ENCODE data around the gene METTL8. TPM values are rescaled to one million over a fixed set of nuclear protein-coding genes. Genes with fewer than 3 reads are reported as not detected.

METTL8 gene
- total and polyA plus RNA-seq, 2 of the 13 experiments (the other 11 are each of a cell fraction or from before 2014, with no cell fraction given) = 18.6 to 68.2 TPM

DNA sequence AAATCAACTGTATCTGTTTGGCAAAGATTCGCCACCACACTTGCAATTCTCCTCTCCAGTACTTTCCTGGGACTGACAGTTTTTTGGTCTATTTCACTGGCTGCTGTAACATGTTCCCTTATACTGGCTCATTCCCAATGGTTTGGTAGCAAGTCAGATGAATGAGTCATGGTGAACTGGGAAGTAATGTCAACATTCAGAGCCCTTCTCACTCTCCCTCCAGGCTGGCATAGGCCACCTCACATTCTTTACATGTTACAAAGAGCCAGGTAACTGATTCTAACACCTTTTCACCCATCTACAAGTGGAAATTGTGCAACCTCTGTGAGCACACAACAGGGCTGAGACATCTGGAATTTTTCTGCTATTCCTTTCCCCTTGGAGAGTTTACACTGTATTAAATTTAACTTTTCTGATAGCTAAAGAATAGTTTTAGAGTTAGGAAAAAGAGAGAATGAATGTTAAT lies 161.8 kb downstream of the METTL8 start (continued):
- TF ChIP-seq, protein P1, sequence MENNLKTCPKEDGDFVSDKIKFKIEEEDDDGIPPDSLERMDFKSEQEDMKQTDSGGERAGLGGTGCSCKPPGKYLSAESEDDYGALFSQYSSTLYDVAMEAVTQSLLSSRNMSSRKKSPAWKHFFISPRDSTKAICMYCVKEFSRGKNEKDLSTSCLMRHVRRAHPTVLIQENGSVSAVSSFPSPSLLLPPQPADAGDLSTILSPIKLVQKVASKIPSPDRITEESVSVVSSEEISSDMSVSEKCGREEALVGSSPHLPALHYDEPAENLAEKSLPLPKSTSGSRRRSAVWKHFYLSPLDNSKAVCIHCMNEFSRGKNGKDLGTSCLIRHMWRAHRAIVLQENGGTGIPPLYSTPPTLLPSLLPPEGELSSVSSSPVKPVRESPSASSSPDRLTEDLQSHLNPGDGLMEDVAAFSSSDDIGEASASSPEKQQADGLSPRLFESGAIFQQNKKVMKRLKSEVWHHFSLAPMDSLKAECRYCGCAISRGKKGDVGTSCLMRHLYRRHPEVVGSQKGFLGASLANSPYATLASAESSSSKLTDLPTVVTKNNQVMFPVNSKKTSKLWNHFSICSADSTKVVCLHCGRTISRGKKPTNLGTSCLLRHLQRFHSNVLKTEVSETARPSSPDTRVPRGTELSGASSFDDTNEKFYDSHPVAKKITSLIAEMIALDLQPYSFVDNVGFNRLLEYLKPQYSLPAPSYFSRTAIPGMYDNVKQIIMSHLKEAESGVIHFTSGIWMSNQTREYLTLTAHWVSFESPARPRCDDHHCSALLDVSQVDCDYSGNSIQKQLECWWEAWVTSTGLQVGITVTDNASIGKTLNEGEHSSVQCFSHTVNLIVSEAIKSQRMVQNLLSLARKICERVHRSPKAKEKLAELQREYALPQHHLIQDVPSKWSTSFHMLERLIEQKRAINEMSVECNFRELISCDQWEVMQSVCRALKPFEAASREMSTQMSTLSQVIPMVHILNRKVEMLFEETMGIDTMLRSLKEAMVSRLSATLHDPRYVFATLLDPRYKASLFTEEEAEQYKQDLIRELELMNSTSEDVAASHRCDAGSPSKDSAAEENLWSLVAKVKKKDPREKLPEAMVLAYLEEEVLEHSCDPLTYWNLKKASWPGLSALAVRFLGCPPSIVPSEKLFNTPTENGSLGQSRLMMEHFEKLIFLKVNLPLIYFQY (CRISPR knock-in tag; IDR thresholded peaks at IDR 0.05; ENCODE audit: borderline replicate concordance) = no peak
- peak; percentile 61; the same call in 1 of the 2 replicates for TF ChIP-seq FOSL1 (CRISPR knock-in tag; IDR thresholded peaks at IDR 0.05; ENCODE audit: borderline replicate concordance)
- TF ChIP-seq CBX2 (IDR thresholded peaks at IDR 0.05; ENCODE audit: low read depth, low read length) = no peak
- TF ChIP-seq CBX2 (CRISPR knock-in tag; IDR thresholded peaks at IDR 0.05; ENCODE audit: low read depth) = no peak
- TF ChIP-seq, protein P2, sequence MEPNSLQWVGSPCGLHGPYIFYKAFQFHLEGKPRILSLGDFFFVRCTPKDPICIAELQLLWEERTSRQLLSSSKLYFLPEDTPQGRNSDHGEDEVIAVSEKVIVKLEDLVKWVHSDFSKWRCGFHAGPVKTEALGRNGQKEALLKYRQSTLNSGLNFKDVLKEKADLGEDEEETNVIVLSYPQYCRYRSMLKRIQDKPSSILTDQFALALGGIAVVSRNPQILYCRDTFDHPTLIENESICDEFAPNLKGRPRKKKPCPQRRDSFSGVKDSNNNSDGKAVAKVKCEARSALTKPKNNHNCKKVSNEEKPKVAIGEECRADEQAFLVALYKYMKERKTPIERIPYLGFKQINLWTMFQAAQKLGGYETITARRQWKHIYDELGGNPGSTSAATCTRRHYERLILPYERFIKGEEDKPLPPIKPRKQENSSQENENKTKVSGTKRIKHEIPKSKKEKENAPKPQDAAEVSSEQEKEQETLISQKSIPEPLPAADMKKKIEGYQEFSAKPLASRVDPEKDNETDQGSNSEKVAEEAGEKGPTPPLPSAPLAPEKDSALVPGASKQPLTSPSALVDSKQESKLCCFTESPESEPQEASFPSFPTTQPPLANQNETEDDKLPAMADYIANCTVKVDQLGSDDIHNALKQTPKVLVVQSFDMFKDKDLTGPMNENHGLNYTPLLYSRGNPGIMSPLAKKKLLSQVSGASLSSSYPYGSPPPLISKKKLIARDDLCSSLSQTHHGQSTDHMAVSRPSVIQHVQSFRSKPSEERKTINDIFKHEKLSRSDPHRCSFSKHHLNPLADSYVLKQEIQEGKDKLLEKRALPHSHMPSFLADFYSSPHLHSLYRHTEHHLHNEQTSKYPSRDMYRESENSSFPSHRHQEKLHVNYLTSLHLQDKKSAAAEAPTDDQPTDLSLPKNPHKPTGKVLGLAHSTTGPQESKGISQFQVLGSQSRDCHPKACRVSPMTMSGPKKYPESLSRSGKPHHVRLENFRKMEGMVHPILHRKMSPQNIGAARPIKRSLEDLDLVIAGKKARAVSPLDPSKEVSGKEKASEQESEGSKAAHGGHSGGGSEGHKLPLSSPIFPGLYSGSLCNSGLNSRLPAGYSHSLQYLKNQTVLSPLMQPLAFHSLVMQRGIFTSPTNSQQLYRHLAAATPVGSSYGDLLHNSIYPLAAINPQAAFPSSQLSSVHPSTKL (CRISPR knock-in tag; IDR thresholded peaks at IDR 0.05) = peak; percentile 74
- TF ChIP-seq ARNT (IDR thresholded peaks at IDR 0.05) = no peak
- TF ChIP-seq TBX3 (IDR thresholded peaks at IDR 0.05; ENCODE audit: borderline replicate concordance) = peak; percentile 85; the same call in 1 of the 2 replicates
- peak; percentile 77 for TF ChIP-seq CEBPG (CRISPR knock-in tag; IDR thresholded peaks at IDR 0.05)
- TF ChIP-seq KAT8 (CRISPR knock-in tag; IDR thresholded peaks at IDR 0.05) = peak; percentile 34; the same call in 1 of the 2 replicates
- no peak for TF ChIP-seq ATF7-NPFF (CRISPR knock-in tag; IDR thresholded peaks at IDR 0.05; ENCODE audit: low read depth)
- no peak for TF ChIP-seq TAF1 (CRISPR knock-in tag; IDR thresholded peaks at IDR 0.05)
- TF ChIP-seq, protein P3, sequence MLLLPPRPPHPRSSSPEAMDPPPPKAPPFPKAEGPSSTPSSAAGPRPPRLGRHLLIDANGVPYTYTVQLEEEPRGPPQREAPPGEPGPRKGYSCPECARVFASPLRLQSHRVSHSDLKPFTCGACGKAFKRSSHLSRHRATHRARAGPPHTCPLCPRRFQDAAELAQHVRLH (CRISPR knock-in tag; IDR thresholded peaks at IDR 0.05; ENCODE audit: borderline replicate concordance, low read depth) = no peak
- TF ChIP-seq KAT2B (IDR thresholded peaks at IDR 0.05; ENCODE audit: borderline replicate concordance, low read depth, low read length) = no peak
- no peak for TF ChIP-seq ARHGAP35 (CRISPR knock-in tag; IDR thresholded peaks at IDR 0.05; ENCODE audit: borderline replicate concordance)
- peak; percentile 92 for TF ChIP-seq ZEB1 (IDR thresholded peaks at IDR 0.05; ENCODE audit: insufficient replicate concordance, low read depth)
- TF ChIP-seq, protein P4, sequence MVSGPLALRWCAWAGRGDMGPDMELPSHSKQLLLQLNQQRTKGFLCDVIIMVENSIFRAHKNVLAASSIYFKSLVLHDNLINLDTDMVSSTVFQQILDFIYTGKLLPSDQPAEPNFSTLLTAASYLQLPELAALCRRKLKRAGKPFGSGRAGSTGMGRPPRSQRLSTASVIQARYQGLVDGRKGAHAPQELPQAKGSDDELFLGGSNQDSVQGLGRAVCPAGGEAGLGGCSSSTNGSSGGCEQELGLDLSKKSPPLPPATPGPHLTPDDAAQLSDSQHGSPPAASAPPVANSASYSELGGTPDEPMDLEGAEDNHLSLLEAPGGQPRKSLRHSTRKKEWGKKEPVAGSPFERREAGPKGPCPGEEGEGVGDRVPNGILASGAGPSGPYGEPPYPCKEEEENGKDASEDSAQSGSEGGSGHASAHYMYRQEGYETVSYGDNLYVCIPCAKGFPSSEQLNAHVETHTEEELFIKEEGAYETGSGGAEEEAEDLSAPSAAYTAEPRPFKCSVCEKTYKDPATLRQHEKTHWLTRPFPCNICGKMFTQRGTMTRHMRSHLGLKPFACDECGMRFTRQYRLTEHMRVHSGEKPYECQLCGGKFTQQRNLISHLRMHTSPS (CRISPR knock-in tag; IDR thresholded peaks at IDR 0.05; ENCODE audit: low read depth) = peak; percentile 33; the same call in 1 of the 2 replicates
- peak; percentile 78; the same call in 1 of the 2 replicates for TF ChIP-seq JUN (CRISPR knock-in tag; IDR thresholded peaks at IDR 0.05)
- TF ChIP-seq BHLHE40 (IDR thresholded peaks at IDR 0.05; ENCODE audit: low read length) = no peak
- TF ChIP-seq GATAD2A (CRISPR knock-in tag; IDR thresholded peaks at IDR 0.05) = peak; percentile 61; the same call in 1 of the 2 replicates
- TF ChIP-seq PCBP1 (IDR thresholded peaks at IDR 0.05; ENCODE audit: borderline replicate concordance, low read depth, low read length) = no peak
- 0 out of 2 replicates have a peak, but pooled peaks have one; percentile 76 for TF ChIP-seq ZNF382 (CRISPR knock-in tag; IDR thresholded peaks at IDR 0.05; ENCODE audit: borderline replicate concordance)
- peak; percentile 53; the same call in 1 of the 2 replicates for TF ChIP-seq SOX5 (CRISPR knock-in tag; IDR thresholded peaks at IDR 0.05; ENCODE audit: borderline replicate concordance)

Data from HepG2 (cell line).